NCI-H82 (cell line): ENCODE measurements around the gene SSH2.

Experiments used
- DNase-seq: peaks from one replicate; lab custom pipeline; 2025; lab: John Stamatoyannopoulos, UW

SSH2 gene

GRCh38 chr17:29588017-29588561, 341.9 kb downstream of the SSH2 start:
- no peak for DNase-seq

- DNase-seq = peak; percentile 56
These were observed 342.4 kb downstream of the SSH2 start for GRCh38 chr17:29587591-29587990.

GRCh38 chr17:29586676-29587469, 343.2 kb downstream of the SSH2 start:
- DNase-seq = no peak

GRCh38 chr17:29585080-29585751, 344.8 kb downstream of the SSH2 start:
- no peak for DNase-seq

- DNase-seq = no peak
These were observed 345.5 kb downstream of the SSH2 start for GRCh38 chr17:29584452-29585079.

GRCh38 chr17:29583324-29584248, 346.4 kb downstream of the SSH2 start:
- DNase-seq = no peak

- no peak for DNase-seq
These were observed 347.3 kb downstream of the SSH2 start for GRCh38 chr17:29582772-29583171.

- DNase-seq = no peak
These were observed 347.7 kb downstream of the SSH2 start for GRCh38 chr17:29582254-29582765.

- no peak for DNase-seq
These were observed 348.3 kb downstream of the SSH2 start for GRCh38 chr17:29581583-29582253.

GRCh38 chr17:29579866-29580771, 349.9 kb downstream of the SSH2 start:
- DNase-seq = peak; percentile 93

GRCh38 chr17:29578626-29579485, 351.2 kb downstream of the SSH2 start:
- DNase-seq = no peak

GRCh38 chr17:29577385-29578211, 352.4 kb downstream of the SSH2 start:
- DNase-seq = no peak

GRCh38 chr17:29577001-29577370, 353.0 kb downstream of the SSH2 start:
- DNase-seq = no peak

GRCh38 chr17:29576214-29577000, 353.6 kb downstream of the SSH2 start:
- no peak for DNase-seq
